NK-92 (cell line): ENCODE measurements around the gene OSBPL10.

ENCODE experiments used
- DNase-seq: peaks from one replicate; lab custom pipeline; 2025; ENCODE audit not compliant: unreplicated experiment; lab: John Stamatoyannopoulos, UW

The OSBPL10 gene

GRCh38 chr3:31929826-31930502, 51.1 kb downstream of the OSBPL10 start:
- no peak for DNase-seq

- no peak for DNase-seq
Measured at GRCh38 chr3:31927811-31928210, 53.3 kb downstream of the OSBPL10 start.

- DNase-seq: no peak
Measured at GRCh38 chr3:31926543-31926942, 54.5 kb downstream of the OSBPL10 start.

- no peak for DNase-seq
Measured at GRCh38 chr3:31925271-31925630, 55.8 kb downstream of the OSBPL10 start.

- no peak for DNase-seq
Measured at GRCh38 chr3:31924610-31925270, 56.3 kb downstream of the OSBPL10 start.

- no peak for DNase-seq
Measured at GRCh38 chr3:31922962-31923361, 58.1 kb downstream of the OSBPL10 start.

- DNase-seq: no peak
Measured at GRCh38 chr3:31921837-31922236, 59.2 kb downstream of the OSBPL10 start.

GRCh38 chr3:31920310-31920709, 60.8 kb downstream of the OSBPL10 start:
- DNase-seq: no peak

- no peak for DNase-seq
Measured at GRCh38 chr3:31919528-31919927, 61.5 kb downstream of the OSBPL10 start.

- DNase-seq: no peak
Measured at GRCh38 chr3:31918179-31919150, 62.6 kb downstream of the OSBPL10 start.

GRCh38 chr3:31917303-31918005, 63.6 kb downstream of the OSBPL10 start:
- no peak for DNase-seq

- DNase-seq: no peak
Measured at GRCh38 chr3:31911643-31912042, 69.4 kb downstream of the OSBPL10 start.

GRCh38 chr3:31911124-31911523, 69.9 kb downstream of the OSBPL10 start:
- no peak for DNase-seq

- DNase-seq: no peak
Measured at GRCh38 chr3:31909455-31909854, 71.6 kb downstream of the OSBPL10 start.

- DNase-seq: no peak
Measured at GRCh38 chr3:31908391-31909097, 72.5 kb downstream of the OSBPL10 start.

GRCh38 chr3:31906182-31906581, 74.9 kb downstream of the OSBPL10 start:
- DNase-seq: no peak

GRCh38 chr3:31903686-31904431, 77.2 kb downstream of the OSBPL10 start:
- no peak for DNase-seq

- DNase-seq: no peak
Measured at GRCh38 chr3:31900583-31900982, 80.5 kb downstream of the OSBPL10 start.

GRCh38 chr3:31896648-31897433, 84.2 kb downstream of the OSBPL10 start:
- DNase-seq: no peak
